Posterior vena cava (tissue), 2 donors: ENCODE measurements around the gene TTBK2. TPM values are rescaled to one million over a fixed set of nuclear protein-coding genes. Genes with fewer than 3 reads are reported as not detected.

ENCODE experiments used
- total RNA-seq, 2 donors: library from RNA; stranded (reverse); fragmentation: NEBNext Ultra II Directional; extraction: Animal tissue kit (Norgen Biotek cat#: 25700); gene quantifications; one replicate each; pipeline ENCODE4 v1.2.1, GENCODE V29; 2021
- donor health status: DM: yes; HTN: yes; CAD: no.
- donor health status: DM: yes; HTN: yes; CAD: no.

Gene TTBK2
- total RNA-seq, 2 donors from 2014 or later, result 21.7 to 25.2 TPM

Other genes starting within 250 kb of the TTBK2 start
- 10 to 100 TPM in 1 of 2 donors, 1 to 10 TPM in 1; 7.2 to 10.3 TPM for gene CDAN1, start 183.7 kb downstream of the TTBK2 start, total RNA-seq
- 10 to 100 TPM; 36.5 to 39.1 TPM for gene UBR1, start 185.3 kb upstream of the TTBK2 start, total RNA-seq
- gene TMEM62, start 212.8 kb upstream of the TTBK2 start, total RNA-seq, result 10 to 100 TPM; 16.0 to 17.3 TPM